HL-60 (cell line): ENCODE measurements around the gene NBEAL2.

Source experiments
- DNase-seq, 2 experiments: peaks; one replicate each; pipeline ENCODE4 v3.0.0-alpha.2; 2010 to 2020; ENCODE audit warnings: low read depth in 1 of 2, low spot score in 1 of 2
- H3K27ac ChIP-seq: fragments of 250-450 bp; sonication (Bioruptor Pico); replicated peaks from 2 replicates; pipeline ENCODE4 v1.5.1; 2020; ENCODE audit warnings: mild to moderate bottlenecking, moderate library complexity
- H3K27me3 ChIP-seq: fragments of 250-450 bp; sonication (Bioruptor Pico); 2 replicates; pipeline ENCODE4 v1.5.1; 2021; ENCODE audit warnings: mild to moderate bottlenecking, moderate library complexity; ENCODE audit not compliant: insufficient read depth, poor library complexity, severe bottlenecking
- H3K4me3 ChIP-seq: replicated peaks from 2 replicates; pipeline ENCODE4 v1.5.1; 2011; ENCODE audit warnings: mild to moderate bottlenecking, control low read depth, low read length; ENCODE audit not compliant: insufficient read depth
- GABPA ChIP-seq: IDR thresholded peaks from 2 replicates; pipeline ENCODE4 v1.6.1; 2012; ENCODE audit warnings: low read depth
- POLR2AphosphoS5 ChIP-seq: IDR thresholded peaks from 2 replicates; pipeline ENCODE4 v1.6.1; 2012; ENCODE audit warnings: low read depth
- SPI1 ChIP-seq: IDR thresholded peaks from 2 replicates; pipeline ENCODE4 v1.6.1; 2012; ENCODE audit warnings: low read depth, mild to moderate bottlenecking, borderline replicate concordance
- TF ChIP-seq, protein P1 (sequence below): IDR thresholded peaks from one replicate; pipeline ENCODE4 v1.5.1; 2011; ENCODE audit warnings: low read length, control low read depth, inconsistent platforms; ENCODE audit not compliant: insufficient read depth
- TF ChIP-seq, protein P2 (sequence below): IDR thresholded peaks from 2 replicates; pipeline ENCODE4 v1.6.1; 2012; ENCODE audit warnings: low read depth; ENCODE audit not compliant: insufficient replicate concordance

The NBEAL2 gene

DNA sequence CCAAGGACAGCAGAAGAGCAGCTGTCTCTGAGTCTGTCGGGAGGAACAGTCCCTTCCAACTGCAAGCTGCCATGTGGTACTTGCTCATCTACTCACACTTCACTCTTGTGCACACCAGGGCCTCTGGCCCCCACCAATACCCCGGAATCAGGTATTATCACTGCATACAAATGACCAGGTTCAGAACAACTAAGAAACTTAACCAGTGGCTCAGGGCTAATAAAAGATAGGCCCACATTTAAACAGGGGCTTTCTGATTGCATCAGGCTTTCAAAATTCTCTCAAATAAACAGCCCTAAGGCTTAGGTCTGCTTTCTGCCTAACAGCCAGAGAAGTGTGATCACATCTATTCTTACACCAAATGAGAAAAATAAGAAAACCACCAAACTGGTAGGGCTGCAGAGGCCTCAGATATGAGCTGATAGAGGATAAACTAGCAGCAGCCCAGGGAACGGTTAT, 23.6 kb upstream of the NBEAL2 start:
- H3K27ac ChIP-seq, result peak overlapping the region; percentile 23; the same call in 1 of the 2 replicates
- DNase-seq, result no peak
- no peaks in the 10 kb centered on the region for H3K27me3 ChIP-seq
- no peak overlapping the region for H3K4me3 ChIP-seq
- TF ChIP-seq, protein P1, sequence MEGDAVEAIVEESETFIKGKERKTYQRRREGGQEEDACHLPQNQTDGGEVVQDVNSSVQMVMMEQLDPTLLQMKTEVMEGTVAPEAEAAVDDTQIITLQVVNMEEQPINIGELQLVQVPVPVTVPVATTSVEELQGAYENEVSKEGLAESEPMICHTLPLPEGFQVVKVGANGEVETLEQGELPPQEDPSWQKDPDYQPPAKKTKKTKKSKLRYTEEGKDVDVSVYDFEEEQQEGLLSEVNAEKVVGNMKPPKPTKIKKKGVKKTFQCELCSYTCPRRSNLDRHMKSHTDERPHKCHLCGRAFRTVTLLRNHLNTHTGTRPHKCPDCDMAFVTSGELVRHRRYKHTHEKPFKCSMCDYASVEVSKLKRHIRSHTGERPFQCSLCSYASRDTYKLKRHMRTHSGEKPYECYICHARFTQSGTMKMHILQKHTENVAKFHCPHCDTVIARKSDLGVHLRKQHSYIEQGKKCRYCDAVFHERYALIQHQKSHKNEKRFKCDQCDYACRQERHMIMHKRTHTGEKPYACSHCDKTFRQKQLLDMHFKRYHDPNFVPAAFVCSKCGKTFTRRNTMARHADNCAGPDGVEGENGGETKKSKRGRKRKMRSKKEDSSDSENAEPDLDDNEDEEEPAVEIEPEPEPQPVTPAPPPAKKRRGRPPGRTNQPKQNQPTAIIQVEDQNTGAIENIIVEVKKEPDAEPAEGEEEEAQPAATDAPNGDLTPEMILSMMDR, result no peak
- TF ChIP-seq POLR2AphosphoS5 (no peak), GABPA (no peak), SPI1 (no peak)
- TF ChIP-seq, protein P2, sequence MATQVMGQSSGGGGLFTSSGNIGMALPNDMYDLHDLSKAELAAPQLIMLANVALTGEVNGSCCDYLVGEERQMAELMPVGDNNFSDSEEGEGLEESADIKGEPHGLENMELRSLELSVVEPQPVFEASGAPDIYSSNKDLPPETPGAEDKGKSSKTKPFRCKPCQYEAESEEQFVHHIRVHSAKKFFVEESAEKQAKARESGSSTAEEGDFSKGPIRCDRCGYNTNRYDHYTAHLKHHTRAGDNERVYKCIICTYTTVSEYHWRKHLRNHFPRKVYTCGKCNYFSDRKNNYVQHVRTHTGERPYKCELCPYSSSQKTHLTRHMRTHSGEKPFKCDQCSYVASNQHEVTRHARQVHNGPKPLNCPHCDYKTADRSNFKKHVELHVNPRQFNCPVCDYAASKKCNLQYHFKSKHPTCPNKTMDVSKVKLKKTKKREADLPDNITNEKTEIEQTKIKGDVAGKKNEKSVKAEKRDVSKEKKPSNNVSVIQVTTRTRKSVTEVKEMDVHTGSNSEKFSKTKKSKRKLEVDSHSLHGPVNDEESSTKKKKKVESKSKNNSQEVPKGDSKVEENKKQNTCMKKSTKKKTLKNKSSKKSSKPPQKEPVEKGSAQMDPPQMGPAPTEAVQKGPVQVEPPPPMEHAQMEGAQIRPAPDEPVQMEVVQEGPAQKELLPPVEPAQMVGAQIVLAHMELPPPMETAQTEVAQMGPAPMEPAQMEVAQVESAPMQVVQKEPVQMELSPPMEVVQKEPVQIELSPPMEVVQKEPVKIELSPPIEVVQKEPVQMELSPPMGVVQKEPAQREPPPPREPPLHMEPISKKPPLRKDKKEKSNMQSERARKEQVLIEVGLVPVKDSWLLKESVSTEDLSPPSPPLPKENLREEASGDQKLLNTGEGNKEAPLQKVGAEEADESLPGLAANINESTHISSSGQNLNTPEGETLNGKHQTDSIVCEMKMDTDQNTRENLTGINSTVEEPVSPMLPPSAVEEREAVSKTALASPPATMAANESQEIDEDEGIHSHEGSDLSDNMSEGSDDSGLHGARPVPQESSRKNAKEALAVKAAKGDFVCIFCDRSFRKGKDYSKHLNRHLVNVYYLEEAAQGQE, result no peak

DNA sequence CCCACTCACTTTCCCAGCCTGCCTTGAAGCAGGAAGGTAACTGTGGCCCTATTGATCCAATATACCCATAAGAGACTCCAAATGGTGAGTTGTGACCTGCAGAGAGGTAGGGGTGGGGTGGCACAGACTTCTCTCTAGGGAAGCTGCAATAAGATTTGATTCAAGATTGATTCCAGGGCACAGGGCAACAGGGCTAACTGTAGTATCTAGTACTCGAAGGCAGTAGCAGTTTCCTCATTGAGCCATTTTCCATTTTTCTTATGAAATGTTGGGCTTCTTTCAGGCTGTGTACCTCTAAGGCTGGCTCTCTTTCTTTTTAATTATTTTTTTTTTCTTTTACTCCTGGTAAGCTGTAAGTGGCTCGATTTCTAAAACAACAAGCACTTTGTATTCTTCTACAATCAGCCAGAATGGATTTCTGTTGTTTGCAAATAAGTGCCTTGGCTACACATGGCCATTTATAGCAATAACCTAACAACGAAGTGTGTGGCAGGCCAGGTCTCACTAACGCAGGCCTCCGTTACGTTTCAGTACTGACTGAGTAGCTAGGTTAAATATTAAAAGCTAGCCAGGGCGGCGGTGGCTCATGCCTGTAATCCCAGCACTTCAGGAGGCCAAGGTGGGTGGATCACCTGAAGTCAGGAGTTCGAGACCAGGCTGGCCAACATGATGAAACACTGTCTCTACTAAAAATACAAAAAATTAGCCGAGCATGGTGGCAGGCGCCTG, 22.2 kb upstream of the NBEAL2 start:
- H3K27ac ChIP-seq, result peak overlapping the region; percentile 39
- H3K4me3 ChIP-seq, result no peak overlapping the region
- TF ChIP-seq SPI1, result no peak
- TF ChIP-seq GABPA, result no peak
- TF ChIP-seq, protein P2, result no peak
- TF ChIP-seq POLR2AphosphoS5, result no peak
- TF ChIP-seq, protein P1, result no peak
- no peaks in the 10 kb centered on the region for H3K27me3 ChIP-seq
- DNase-seq, result no peak

DNA sequence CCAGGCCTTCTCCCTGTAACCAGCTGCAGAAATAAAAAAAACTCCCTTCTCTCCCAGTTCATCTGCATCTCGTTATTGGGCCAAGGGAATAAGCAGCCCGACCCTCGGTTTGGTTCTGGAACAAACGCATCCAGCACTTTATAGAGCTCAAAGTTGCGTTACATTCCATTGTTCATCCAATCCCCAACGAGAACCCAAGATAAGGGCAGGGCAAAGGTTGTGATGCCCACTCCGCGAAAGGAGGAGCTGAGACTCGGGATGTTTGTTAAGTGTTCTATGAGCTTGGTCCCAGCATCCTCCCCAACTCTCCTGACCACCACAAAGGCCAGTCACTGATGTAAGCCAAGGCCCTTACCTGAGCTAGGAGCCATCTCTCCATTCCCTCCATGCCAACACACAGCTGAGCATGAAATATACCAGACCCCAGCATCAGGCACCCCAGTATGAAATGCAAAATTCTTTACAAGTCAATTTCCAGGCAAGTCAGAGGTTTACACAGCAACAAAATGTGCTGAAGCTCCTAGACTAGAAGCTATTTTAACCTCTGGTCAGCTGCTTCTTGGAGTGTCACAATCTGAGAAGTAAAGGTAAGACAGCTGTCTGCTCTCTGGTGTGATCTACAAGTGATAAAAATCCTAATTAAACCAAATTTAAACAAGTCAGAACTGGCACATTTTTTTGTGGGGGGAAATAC, 20.9 kb upstream of the NBEAL2 start:
- peak overlapping the region; percentile 15; the same call in 1 of the 2 replicates for H3K27ac ChIP-seq
- TF ChIP-seq, protein P2, result no peak
- TF ChIP-seq POLR2AphosphoS5 (no peak), SPI1 (no peak), GABPA (no peak)
- TF ChIP-seq, protein P1, result no peak
- no peak overlapping the region for H3K4me3 ChIP-seq
- no peak for DNase-seq
- no peaks in the 10 kb centered on the region for H3K27me3 ChIP-seq
